GM21381 (cell line): Measurements from ENCODE around the gene ATXN1.

ENCODE experiments used
- ATAC-seq: cut with Tn5 transposase; IDR thresholded peaks from one replicate; pipeline ENCODE4 v1.9.1; 2021; ENCODE audit warnings: mild to moderate bottlenecking, moderate library complexity; ENCODE audit not compliant: unreplicated experiment

Gene ATXN1

GRCh38 chr6:16747232-16748024 is 13.8 kb downstream of the ATXN1 start:
- no peak for ATAC-seq

- no peak for ATAC-seq
Measured at GRCh38 chr6:16746812-16747211, 14.4 kb downstream of the ATXN1 start.

- ATAC-seq, result no peak
Measured at GRCh38 chr6:16746401-16746800, 14.9 kb downstream of the ATXN1 start.

- no peak for ATAC-seq
Measured at GRCh38 chr6:16743664-16744210, 17.5 kb downstream of the ATXN1 start.

GRCh38 chr6:16742116-16742515 is 19.1 kb downstream of the ATXN1 start:
- no peak for ATAC-seq

- ATAC-seq, result peak; percentile 80
Measured at GRCh38 chr6:16741112-16742016, 19.9 kb downstream of the ATXN1 start.

- ATAC-seq, result no peak
Measured at GRCh38 chr6:16740097-16740496, 21.2 kb downstream of the ATXN1 start.

GRCh38 chr6:16739329-16739801 is 21.9 kb downstream of the ATXN1 start:
- no peak for ATAC-seq

GRCh38 chr6:16737925-16738324 is 23.3 kb downstream of the ATXN1 start:
- no peak for ATAC-seq

GRCh38 chr6:16736856-16737775 is 24.1 kb downstream of the ATXN1 start:
- no peak for ATAC-seq

- ATAC-seq, result no peak
Measured at GRCh38 chr6:16735014-16735413, 26.2 kb downstream of the ATXN1 start.

GRCh38 chr6:16733085-16733484 is 28.2 kb downstream of the ATXN1 start:
- no peak for ATAC-seq

- peak; percentile 98 for ATAC-seq
Measured at GRCh38 chr6:16731478-16732051, 29.7 kb downstream of the ATXN1 start.

GRCh38 chr6:16730738-16731477 is 30.4 kb downstream of the ATXN1 start:
- ATAC-seq, result no peak

- ATAC-seq, result no peak
Measured at GRCh38 chr6:16729744-16730143, 31.5 kb downstream of the ATXN1 start.

- no peak for ATAC-seq
Measured at GRCh38 chr6:16729183-16729691, 32.0 kb downstream of the ATXN1 start.

- ATAC-seq, result no peak
Measured at GRCh38 chr6:16728513-16729182, 32.6 kb downstream of the ATXN1 start.

GRCh38 chr6:16727996-16728395 is 33.3 kb downstream of the ATXN1 start:
- no peak for ATAC-seq
